A549 (cell line): ENCODE results near the gene RPRD2.

Experiments used
- CHD2 ChIP-seq: fragments of 150-350 bp; IDR thresholded peaks from 2 replicates; pipeline ENCODE4 v1.6.1; 2014; ENCODE audit warnings: low read length; ENCODE audit not compliant: partially characterized antibody
- EHMT2 ChIP-seq: fragments of 200-600 bp; sonication (generic); IDR thresholded peaks from 2 replicates; pipeline ENCODE4 v1.6.1; 2016; ENCODE audit warnings: antibody characterized with exemption, low read depth, mild to moderate bottlenecking, moderate library complexity
- ELK1 ChIP-seq: fragments of 150-350 bp; IDR thresholded peaks from 2 replicates; pipeline ENCODE4 v1.6.1; 2014; ENCODE audit warnings: low read depth, mild to moderate bottlenecking, low read length
- EP300 ChIP-seq, 2 experiments: fragments of >200 bp; sonication (Bioruptor Twin); formaldehyde crosslinking; IDR thresholded peaks; 2 replicates in 1 of 2; 3 replicates in 1 of 2; pipeline ENCODE4 v1.6.1; 2016 to 2017
- ESRRA ChIP-seq: fragments of 150-350 bp; IDR thresholded peaks from 2 replicates; pipeline ENCODE4 v1.6.1; 2014; ENCODE audit warnings: mild to moderate bottlenecking, low read length, borderline replicate concordance
- POLR2A ChIP-seq: IDR thresholded peaks from 2 replicates; pipeline ENCODE4 v1.6.1; 2012; ENCODE audit warnings: mild to moderate bottlenecking, low read length
- POLR2AphosphoS2 ChIP-seq: conservative IDR thresholded peaks from 2 replicates; pipeline ENCODE4 v1.6.1; 2012; ENCODE audit warnings: low read length, improper control_type of control experiment, inconsistent platforms
- RARB ChIP-seq: fragments of 250-450 bp; sonication (Bioruptor Pico); IDR thresholded peaks from 2 replicates; pipeline ENCODE4 v1.8.0; 2021; ENCODE audit warnings: mild to moderate bottlenecking, moderate library complexity
- REST ChIP-seq: fragments of 200-600 bp; sonication (generic); IDR thresholded peaks from 2 replicates; pipeline ENCODE4 v1.6.1; 2016; ENCODE audit warnings: antibody characterized with exemption, mild to moderate bottlenecking, moderate library complexity
- USF2 ChIP-seq: fragments of 450-650 bp; IDR thresholded peaks from 2 replicates; pipeline ENCODE4 v1.6.1; 2014; ENCODE audit warnings: antibody characterized with exemption
- TF ChIP-seq, protein P1 (sequence below): fragments of >200 bp; sonication (Bioruptor Twin); formaldehyde crosslinking; IDR thresholded peaks from 3 replicates; pipeline ENCODE4 v1.5.1; 2016

DNA sequence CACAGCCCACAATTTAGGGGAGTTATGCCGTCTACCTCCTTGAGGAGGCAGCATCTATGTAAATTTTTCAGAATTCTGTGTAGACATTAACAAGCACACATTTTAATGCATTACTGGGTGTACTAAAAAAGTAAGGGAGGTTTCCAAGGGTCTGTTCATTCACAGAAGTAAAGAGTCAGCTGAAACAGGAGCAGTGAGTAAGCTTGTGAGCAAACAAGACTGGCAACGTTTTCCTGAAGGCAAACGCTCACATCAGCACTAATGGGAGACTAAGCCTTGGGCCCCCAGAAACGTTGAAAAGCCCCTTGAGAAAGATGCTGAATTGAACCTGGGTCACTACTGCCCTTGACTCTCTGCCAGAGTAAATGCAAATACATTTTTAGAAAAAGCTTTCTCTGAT, 25.7 kb downstream of the RPRD2 start:
- TF ChIP-seq USF2 (no peak), CHD2 (no peak), EHMT2 (no peak), POLR2AphosphoS2 (no peak), ELK1 (no peak), ESRRA (no peak), POLR2A (no peak), REST (no peak), RARB (no peak), EP300 (IDR thresholded peaks at IDR 0.05) (no peak)
- TF ChIP-seq, protein P1, sequence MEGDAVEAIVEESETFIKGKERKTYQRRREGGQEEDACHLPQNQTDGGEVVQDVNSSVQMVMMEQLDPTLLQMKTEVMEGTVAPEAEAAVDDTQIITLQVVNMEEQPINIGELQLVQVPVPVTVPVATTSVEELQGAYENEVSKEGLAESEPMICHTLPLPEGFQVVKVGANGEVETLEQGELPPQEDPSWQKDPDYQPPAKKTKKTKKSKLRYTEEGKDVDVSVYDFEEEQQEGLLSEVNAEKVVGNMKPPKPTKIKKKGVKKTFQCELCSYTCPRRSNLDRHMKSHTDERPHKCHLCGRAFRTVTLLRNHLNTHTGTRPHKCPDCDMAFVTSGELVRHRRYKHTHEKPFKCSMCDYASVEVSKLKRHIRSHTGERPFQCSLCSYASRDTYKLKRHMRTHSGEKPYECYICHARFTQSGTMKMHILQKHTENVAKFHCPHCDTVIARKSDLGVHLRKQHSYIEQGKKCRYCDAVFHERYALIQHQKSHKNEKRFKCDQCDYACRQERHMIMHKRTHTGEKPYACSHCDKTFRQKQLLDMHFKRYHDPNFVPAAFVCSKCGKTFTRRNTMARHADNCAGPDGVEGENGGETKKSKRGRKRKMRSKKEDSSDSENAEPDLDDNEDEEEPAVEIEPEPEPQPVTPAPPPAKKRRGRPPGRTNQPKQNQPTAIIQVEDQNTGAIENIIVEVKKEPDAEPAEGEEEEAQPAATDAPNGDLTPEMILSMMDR: no peak
